H1 (cell line): ENCODE results near the gene OR51G1.

Source experiments
- ASH2L ChIP-seq: fragments of 200-600, 300-600 bp; sonication (generic); IDR thresholded peaks from one replicate; pipeline ENCODE4 v1.7.1; 2017; ENCODE audit warnings: low read length
- CHD1 ChIP-seq: IDR thresholded peaks from 2 replicates; pipeline ENCODE4 v1.6.1; 2012; ENCODE audit warnings: low read depth, low read length, improper control_type of control experiment
- CHD2 ChIP-seq: IDR thresholded peaks from 2 replicates; pipeline ENCODE4 v1.6.1; 2012; ENCODE audit warnings: low read length, improper control_type of control experiment
- POLR2A ChIP-seq, 2 experiments: IDR thresholded peaks; 1 replicate in 1 of 2; 2 replicates in 1 of 2; pipeline ENCODE4 v1.6.1; 2011; ENCODE audit warnings: low read depth in 2 of 2, low read length in 2 of 2, mild to moderate bottlenecking in 2 of 2; ENCODE audit errors: control extremely low read depth in 1 of 2
- SP1 ChIP-seq: IDR thresholded peaks from 2 replicates; pipeline ENCODE4 v1.6.1; 2011; ENCODE audit warnings: low read depth, low read length
- TF ChIP-seq, protein P1 (sequence below): IDR thresholded peaks from 2 replicates; pipeline ENCODE4 v1.6.1; 2011; ENCODE audit warnings: low read length, improper control_type of control experiment

DNA sequence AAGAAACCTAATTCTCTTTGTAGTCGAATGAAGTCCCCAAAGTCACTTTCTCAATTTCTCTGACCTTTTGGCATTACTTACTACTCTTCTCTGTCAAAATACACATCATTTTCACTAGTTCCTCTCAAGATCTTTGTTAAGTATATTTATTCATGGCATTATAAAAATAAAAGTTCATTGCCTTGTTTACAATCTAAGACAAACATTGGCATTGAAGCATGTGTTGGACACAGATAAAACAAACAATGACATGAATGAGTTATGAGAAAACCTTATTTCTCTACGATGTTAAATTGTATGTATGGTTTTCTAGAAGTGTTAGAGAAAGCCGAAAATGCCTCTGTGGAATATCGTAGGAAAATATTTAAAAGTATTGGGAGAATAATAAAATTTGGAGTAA, 8.6 kb upstream of the OR51G1 start:
- no peak for TF ChIP-seq ASH2L
- TF ChIP-seq POLR2A (IDR thresholded peaks at IDR 0.05; ENCODE audit: control extremely low read depth in 1 of 2, low read depth in 2 of 2, low read length in 2 of 2): no peak
- no peak for TF ChIP-seq CHD1
- no peak for TF ChIP-seq SP1
- TF ChIP-seq CHD2: no peak
- TF ChIP-seq, protein P1, sequence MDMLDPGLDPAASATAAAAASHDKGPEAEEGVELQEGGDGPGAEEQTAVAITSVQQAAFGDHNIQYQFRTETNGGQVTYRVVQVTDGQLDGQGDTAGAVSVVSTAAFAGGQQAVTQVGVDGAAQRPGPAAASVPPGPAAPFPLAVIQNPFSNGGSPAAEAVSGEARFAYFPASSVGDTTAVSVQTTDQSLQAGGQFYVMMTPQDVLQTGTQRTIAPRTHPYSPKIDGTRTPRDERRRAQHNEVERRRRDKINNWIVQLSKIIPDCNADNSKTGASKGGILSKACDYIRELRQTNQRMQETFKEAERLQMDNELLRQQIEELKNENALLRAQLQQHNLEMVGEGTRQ: no peak
